ENCODE measurements around the gene LIG4. TPM values are rescaled to one million over a fixed set of nuclear protein-coding genes. Genes with fewer than 3 reads are reported as not detected.

The LIG4 gene
- total RNA-seq, result 10 to 100 TPM; 10.1 to 11.1 (median 10.1) TPM

DNA sequence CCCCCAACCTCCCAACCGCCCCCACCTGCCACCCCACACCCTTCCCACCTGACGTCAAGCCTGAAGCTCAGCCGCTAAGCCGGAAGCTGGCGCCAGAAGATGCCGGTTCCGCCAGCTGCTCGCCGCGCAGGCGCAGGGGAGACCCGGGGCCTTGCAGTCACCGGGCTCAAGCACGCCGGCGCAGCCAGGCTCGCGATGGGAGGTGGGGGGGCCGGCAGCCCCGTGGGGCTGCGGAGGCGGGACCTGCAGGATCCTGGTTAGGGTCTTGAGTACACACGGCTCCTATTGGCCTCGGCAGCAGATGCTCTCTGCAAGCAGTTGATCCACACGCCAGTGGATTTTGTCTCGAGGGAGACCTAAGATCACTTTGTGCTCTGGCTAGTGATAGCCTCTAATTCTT lies at the start of gene LIG4:
Gene LIG4 (minus strand): TSS at position 101 of the 400 bp plus-strand sequence. CDS start 4,268 bp downstream, outside the sequence.
- Histone ChIP-seq H3K27ac (peak within 1 kb of the TSS; percentile 8 to 34), H3K9me3 (no peaks in the 10 kb centered on the region), H3K4me3 (peak within 1 kb of the TSS; percentile 38 to 68 (median 56)), H3K4me1 (peaks cover 0 to 4% of the 10 kb centered on the region in 2 donors), H3K36me3 (no peaks in the 10 kb centered on the region), H3K27me3 (no peaks in the 10 kb centered on the region)
- peak; percentile 75 to 83 for DNase-seq (ENCODE audit: low spot score in 2 of 2)
- intact Hi-C loops (cut with DNase I; ENCODE audit: low total_unique reads), result no loop called here
- TF ChIP-seq POLR2A (IDR thresholded peaks at IDR 0.05) (no peak), POLR2AphosphoS5 (IDR thresholded peaks at IDR 0.05) (peak in 1 of 3 donors; percentile 44)

DNA sequence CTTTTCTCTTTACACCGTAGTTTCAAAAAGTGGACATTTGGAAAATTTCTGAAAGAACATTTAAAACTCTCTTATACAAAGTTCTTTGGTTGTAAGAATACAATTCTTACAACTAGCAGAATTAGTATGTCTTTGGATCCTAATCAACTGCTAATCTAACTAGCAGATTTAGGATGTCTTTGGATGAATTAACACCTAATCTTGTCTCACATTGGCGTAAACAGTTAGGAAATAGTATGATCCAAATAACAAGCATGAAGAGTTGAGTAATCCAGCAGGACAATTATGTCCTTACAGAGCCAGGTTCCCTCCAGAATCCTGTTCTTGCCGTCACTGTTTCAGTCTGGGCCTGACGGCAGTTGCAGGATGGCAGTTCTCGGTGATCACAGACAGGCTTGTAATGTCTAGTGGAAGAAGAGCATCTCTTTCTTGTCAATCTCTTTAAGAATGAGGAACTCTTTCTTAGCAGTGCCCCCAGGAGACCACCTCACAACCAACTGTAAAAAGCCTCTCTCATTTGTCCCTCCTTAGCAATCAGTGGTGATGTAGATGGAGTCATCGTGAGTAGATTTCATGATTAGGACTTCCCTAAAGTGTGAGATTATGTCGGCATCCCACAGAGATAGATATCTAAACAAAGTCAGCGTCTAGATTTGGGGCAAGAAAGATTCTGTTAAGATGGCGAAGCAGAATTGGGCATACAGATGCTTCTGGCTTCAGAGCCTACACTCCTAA lies 48.5 kb upstream of the LIG4 start:
- intact Hi-C loops (cut with DNase I; ENCODE audit: low total_unique reads), result no loop called here
- Histone ChIP-seq H3K27ac (no peak overlapping the region), H3K4me3 (no peak overlapping the region), H3K36me3 (no peaks in the 10 kb centered on the region), H3K4me1 (no peaks in the 10 kb centered on the region), H3K9me3 (no peaks in the 10 kb centered on the region), H3K27me3 (no peaks in the 10 kb centered on the region)
- DNase-seq (ENCODE audit: low spot score in 2 of 2), result no peak
- no peak for TF ChIP-seq POLR2AphosphoS5 (IDR thresholded peaks at IDR 0.05)
- TF ChIP-seq, protein P1, sequence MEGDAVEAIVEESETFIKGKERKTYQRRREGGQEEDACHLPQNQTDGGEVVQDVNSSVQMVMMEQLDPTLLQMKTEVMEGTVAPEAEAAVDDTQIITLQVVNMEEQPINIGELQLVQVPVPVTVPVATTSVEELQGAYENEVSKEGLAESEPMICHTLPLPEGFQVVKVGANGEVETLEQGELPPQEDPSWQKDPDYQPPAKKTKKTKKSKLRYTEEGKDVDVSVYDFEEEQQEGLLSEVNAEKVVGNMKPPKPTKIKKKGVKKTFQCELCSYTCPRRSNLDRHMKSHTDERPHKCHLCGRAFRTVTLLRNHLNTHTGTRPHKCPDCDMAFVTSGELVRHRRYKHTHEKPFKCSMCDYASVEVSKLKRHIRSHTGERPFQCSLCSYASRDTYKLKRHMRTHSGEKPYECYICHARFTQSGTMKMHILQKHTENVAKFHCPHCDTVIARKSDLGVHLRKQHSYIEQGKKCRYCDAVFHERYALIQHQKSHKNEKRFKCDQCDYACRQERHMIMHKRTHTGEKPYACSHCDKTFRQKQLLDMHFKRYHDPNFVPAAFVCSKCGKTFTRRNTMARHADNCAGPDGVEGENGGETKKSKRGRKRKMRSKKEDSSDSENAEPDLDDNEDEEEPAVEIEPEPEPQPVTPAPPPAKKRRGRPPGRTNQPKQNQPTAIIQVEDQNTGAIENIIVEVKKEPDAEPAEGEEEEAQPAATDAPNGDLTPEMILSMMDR (IDR thresholded peaks at IDR 0.05), result no peak
- no peak for TF ChIP-seq POLR2A (IDR thresholded peaks at IDR 0.05)

DNA sequence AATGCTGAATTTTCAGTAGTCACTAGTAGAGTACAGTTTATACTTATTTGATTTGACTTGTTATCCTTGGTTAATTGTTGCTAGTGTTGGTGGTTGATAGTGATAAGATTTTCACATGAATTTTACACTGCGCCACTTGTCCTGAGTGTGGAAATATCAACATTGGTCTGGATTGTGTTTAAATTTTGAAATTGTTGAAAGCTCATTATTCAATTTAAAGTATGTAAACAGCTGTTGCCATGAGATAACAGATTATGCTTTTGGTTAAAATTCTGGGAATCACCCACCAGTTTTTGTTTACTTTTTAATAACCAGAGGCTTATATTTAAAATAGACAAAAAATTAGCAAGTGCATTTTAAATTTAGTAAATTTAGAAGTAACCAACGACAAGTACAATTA lies 41.9 kb upstream of the LIG4 start:
- intact Hi-C loops (cut with DNase I; ENCODE audit: low total_unique reads), result no loop called here
- Histone ChIP-seq H3K27me3 (no peaks in the 10 kb centered on the region), H3K9me3 (no peaks in the 10 kb centered on the region), H3K4me1 (no peaks in the 10 kb centered on the region), H3K27ac (no peak overlapping the region), H3K4me3 (no peak overlapping the region), H3K36me3 (no peaks in the 10 kb centered on the region)
- TF ChIP-seq POLR2A (IDR thresholded peaks at IDR 0.05) (no peak), POLR2AphosphoS5 (IDR thresholded peaks at IDR 0.05) (no peak)
- TF ChIP-seq, protein P1 (IDR thresholded peaks at IDR 0.05), result no peak
- no peak for DNase-seq (ENCODE audit: low spot score in 2 of 2)

DNA sequence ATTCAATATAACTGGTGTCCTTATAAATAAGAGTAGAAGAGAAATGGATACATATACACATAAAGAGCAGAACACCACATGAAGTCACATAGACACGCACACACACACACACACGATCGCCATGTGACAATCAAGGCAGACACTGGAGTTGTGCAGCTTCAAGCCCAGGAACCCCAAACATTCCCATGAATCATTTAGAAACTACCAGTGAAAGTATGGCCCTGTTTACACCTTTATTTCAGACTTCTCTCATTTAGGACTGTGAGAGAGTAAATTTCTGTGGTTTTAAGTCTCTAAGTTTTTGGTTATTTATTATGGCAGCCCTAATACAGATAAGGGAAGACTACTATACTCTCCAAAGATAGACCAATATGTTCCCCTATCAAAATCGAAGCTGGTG lies 33.8 kb upstream of the LIG4 start:
- no peak overlapping the region for H3K4me3 ChIP-seq
- H3K27me3 ChIP-seq, result no peaks in the 10 kb centered on the region
- H3K9me3 ChIP-seq, result peaks cover 0 to 26% of the 10 kb centered on the region in 2 donors
- TF ChIP-seq POLR2AphosphoS5 (IDR thresholded peaks at IDR 0.05) (no peak), POLR2A (IDR thresholded peaks at IDR 0.05) (no peak)
- TF ChIP-seq, protein P1 (IDR thresholded peaks at IDR 0.05), result no peak
- DNase-seq (ENCODE audit: low spot score in 2 of 2), result no peak
- H3K27ac ChIP-seq, result no peak overlapping the region
- H3K4me1 ChIP-seq, result no peaks in the 10 kb centered on the region
- no peaks in the 10 kb centered on the region for H3K36me3 ChIP-seq
- intact Hi-C loops (cut with DNase I; ENCODE audit: low total_unique reads), result no loop called here

DNA sequence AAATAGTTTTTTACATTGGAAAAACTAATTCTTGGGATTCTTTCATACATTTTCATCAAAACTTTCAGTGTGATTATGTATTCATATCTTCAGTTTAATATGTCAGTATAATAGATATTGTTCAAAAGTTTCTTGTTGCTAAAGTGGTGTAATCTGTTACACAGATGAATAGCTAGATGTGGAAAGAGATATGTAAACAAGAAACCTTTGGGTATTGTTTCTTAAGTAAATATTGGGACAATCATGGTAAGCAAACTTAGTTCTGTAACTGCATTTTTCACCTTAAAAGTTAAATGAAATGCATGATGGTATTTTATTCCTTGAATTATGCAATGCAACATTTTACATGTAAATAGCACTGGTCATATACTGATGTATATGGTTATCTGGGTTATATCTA lies 15.0 kb upstream of the LIG4 start:
- intact Hi-C loops (cut with DNase I; ENCODE audit: low total_unique reads), result no loop called here
- Histone ChIP-seq H3K4me3 (no peak overlapping the region), H3K27me3 (no peaks in the 10 kb centered on the region), H3K27ac (no peak overlapping the region), H3K4me1 (no peaks in the 10 kb centered on the region), H3K9me3 (no peaks in the 10 kb centered on the region), H3K36me3 (no peaks in the 10 kb centered on the region)
- TF ChIP-seq POLR2AphosphoS5 (IDR thresholded peaks at IDR 0.05), result no peak
- no peak for TF ChIP-seq POLR2A (IDR thresholded peaks at IDR 0.05)
- TF ChIP-seq, protein P1 (IDR thresholded peaks at IDR 0.05), result no peak
- DNase-seq (ENCODE audit: low spot score in 2 of 2), result no peak

Measured in breast epithelium (tissue), 4 donors.